Activated T-cell treated with anti-CD3 and anti-CD28 coated beads, Interleukin-2, amount 50 U/mL, for 1 hour (primary cell): ENCODE results near the gene NEK1.
A peak's percentile ranks its signal among the peaks of the same experiment; 100 is the strongest.
"Not testable (repeated sequence)": the region's sequence is repeated elsewhere in the genome, so short reads cannot be mapped to it uniquely, and the experiment has no call there.

Source experiments
- DNase-seq: peaks from one replicate; pipeline ENCODE4 v3.0.0-alpha.2; 2020

Gene NEK1

DNA sequence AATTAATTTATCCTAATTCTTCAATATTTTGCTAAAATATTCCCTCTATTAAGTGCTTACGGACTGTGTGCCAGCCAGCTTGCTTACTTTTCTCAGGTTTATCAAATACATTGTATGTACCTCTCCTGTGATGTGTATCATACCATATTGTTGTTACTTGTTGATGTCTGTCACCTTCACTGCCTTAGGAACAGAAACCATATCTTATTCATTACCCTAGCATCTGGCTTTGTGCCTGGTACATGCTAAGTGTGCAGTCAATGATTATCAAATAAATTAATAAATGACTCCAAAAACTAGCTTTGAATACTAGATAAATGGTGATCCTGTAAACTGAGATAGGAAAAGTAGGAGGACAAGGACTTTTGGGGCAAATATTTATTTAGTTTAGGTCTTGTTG lies 14.9 kb upstream of the NEK1 start:
- no peak for DNase-seq

DNA sequence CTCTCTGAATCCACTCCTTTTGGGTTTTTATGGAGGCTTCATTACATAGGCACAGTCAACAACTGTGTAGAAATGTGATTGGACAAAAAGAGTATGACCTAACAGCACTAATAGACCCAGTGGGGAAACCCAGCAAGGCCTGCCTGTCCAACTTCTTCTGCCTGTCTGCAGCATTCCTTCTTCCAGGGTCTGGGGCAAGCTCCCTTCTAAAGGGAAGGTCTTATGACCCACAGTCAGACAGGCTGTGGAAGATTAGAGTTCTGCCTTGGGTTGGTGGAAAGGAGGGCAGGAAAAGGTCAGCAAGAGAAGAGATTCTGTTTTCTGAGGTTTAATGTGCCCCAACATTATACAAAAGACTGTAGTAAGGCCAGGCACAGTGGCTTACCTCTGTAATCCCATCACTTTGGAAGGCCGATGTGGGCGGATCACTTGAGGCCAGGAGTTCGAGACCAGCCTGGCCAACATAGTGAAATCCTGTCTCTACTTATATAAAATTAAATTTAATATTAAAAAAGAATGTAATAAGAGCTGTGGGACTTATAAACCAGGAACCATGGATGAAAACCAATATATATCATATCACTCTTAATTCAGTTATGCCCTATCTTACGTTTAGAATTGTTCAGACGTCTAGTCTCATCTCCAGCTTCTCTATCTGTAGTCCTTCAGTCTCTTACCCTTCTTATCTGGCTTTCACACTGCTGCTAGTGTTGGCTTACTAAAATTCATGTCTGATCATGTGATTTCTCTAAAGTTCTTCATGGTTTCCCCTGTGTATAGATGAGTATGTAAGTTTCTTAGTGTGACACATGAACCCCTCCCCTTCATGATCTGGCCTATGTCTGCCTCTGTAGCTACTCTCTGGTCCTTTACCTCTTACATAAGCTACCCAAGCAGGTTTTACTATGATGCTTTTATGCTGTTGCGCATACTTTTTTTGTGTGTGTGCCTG lies 14.2 kb upstream of the NEK1 start:
- DNase-seq: no peak

DNA sequence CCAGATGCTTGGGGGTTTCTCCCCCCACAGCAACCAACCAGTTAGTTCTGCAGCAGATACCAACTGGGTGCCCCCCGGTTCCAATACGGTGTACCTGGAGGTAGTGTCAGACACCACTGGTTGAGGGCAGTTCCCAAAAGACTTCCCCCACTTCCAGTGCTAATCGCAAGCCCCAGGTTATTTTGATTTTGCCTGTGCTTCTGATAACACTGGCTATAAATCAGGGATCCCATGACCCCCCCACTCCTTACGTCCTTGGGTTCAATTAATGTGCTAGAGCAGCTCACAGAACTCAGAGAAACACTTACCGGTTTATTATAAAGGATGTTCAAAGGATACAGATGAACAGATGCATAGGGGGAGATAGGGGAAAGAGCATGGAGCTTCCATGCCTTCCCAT lies 13.5 kb upstream of the NEK1 start:
- DNase-seq: no peak

DNA sequence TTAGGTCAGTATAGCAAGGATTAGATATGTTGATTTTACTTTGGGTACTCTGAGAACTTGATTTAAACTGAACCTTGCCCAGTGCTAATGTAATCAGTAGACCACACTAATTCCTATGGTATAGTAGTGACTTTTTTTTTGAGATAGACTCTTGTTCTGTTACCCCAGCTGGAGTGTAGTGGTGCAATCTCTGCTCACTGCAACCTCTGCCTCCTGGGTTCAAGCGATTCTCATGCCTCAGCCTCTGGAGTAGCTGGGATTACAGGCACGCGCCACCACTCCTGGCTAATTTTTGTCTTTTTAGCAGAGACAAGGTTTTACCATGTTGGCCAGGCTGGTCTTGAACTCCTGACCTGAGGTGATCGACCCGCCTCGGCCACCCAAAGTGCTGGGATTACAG lies 11.6 kb upstream of the NEK1 start:
- not testable (repeated sequence) for DNase-seq

DNA sequence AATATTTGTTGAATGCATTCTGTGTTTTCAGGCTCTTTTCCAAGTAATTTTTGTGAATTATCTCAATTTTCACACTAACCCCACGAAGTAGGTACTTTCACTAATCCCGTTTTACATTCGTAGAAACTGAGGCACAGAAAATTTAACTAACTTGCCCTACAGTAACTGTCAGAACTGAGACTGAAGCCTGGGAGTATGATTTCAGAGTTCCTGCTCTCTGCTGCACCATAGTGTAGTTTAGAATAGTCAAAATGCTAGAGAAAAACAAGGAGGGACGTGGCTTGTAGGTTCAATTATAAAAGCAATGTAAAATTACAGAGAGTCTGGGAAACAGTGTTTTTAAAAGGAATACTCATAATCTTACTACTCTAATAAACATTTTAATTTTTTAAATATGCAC lies 10.2 kb upstream of the NEK1 start:
- DNase-seq: no peak

DNA sequence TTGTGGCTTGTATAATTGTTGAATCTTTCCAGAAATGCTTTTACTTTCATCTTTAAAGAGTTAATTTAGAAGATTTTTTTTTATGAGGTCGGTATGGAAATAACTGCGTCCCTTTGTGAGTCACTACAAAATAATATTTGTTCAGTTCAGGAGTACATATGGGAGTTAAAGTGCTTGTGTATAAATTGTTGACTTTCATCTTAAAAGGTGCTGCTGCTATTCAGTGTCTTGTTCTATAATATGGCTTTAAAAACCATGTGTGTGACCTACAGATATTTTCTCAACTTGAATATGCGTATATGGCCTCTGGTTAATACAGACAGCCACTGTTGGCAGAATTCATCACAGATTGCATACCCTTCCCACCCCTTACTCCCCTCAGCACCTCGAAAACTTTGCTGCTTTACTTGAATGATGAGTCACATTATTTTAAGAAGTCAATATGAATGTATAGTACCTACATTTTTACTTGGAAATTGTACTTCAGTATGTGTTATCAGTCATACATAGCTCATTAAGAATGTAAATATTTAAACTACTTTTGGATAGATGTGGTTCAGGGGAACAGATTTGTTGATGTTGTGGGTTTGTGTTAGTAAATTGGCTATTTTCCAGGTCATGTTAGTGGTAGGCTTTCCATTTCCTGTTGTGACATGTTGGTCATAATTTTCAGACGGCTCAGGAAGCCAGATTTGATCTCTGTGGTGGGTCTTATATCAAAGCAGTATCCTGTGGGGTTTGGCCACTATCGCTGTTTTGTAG lies 9.5 kb upstream of the NEK1 start:
- no peak for DNase-seq

DNA sequence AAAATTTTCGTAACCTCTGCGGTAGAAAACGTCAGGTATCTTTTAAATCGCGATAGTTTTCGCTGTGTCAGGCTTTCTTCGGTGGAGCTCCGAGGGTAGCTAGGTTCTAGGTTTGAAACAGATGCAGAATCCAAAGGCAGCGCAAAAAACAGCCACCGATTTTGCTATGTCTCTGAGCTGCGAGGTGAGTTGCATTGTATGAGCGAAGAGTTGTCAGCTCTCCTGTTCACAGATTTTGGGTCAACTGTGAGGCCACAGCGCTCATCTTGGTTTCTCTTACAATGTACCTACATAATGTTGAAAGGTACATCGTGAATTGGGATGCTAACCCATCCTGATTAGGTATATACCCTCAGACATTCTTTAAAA lies 8.5 kb upstream of the NEK1 start:
- DNase-seq: peak; percentile 36

DNA sequence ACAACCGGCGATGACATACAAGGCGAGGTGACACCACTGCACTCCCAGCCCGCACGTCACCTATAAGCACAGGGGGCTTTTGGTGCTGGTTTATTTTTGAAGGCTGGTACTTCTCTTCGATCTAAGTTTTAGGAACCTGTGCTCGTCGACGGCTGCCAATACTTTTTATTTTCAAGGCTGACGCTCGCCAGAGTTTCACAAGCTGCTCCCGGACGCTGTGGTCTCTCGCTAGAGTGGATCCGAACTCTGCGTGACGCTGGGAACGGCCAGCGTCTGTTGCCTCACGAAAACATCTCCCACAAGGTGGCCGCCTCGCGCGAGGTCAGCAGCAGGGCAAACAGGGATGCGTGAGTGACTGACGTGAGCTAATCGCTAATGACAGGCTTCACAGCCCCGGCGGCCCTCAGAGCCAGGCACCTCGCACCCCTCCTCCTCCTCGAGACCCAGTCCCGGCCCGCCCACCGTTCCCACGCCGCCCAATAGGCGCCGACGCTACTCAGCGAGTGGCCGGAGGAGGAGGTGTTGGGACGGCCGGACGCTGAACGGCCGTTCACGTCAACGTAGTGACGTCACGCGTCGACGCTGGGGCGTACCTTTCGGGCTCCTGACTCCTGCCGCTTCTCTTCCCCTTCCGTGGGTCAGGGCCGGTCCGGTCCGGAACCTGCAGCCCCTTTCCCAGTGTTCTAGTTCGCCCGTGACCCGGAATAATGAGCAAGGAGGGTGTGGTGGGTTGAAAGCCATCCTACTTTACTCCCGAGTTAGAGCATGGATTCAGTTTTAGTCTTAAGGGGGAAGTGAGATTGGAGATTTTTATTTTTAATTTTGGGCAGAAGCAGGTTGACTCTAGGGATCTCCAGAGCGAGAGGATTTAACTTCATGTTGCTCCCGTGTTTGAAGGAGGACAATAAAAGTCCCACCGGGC lies 7.8 kb upstream of the NEK1 start, which contains the start of gene CLCN3:
Gene CLCN3 (plus strand): TSS at position 621 of the 922 bp plus-strand sequence. CDS start 15,351 bp downstream, outside the sequence.
- peak; percentile 86 for DNase-seq

DNA sequence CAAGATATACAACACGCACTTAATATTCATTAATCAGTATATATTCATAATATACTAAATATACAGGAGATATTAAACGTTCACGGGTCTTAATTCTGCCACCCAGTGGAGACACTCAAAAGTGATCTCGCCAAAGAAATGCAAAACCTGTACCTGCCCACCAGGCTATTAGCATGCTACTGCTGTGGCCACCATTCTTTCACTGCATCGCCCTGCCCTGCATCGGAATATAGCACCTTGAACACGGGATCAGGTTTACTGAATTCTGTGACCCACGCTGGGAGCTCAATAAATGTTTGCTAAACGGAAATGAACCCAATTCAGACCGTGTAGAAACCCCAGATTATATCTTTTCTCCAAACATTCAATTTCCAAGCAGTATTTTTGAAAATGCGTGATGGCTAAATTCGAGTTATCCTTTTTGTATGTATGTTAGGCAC lies 7.2 kb upstream of the NEK1 start:
- DNase-seq: peak; percentile 58

DNA sequence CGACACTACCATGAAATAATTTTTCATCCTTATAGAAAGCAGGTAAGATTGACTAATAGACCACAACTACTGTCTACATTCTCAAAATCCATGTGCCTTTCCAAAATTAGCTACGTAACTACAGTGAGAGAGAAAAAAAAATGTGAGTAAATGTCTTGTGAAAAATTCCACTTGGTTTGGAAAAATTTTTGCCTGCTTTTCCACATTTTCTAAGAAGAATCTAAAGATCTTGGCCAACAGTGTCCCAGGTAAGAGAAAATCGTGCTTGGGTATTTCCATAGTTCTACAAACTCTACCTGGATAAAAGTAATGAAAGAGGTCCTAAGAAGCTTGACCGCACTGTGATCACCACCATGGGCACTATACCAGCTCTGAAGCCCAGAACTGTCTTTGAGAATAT lies 6.6 kb upstream of the NEK1 start:
- DNase-seq: no peak

DNA sequence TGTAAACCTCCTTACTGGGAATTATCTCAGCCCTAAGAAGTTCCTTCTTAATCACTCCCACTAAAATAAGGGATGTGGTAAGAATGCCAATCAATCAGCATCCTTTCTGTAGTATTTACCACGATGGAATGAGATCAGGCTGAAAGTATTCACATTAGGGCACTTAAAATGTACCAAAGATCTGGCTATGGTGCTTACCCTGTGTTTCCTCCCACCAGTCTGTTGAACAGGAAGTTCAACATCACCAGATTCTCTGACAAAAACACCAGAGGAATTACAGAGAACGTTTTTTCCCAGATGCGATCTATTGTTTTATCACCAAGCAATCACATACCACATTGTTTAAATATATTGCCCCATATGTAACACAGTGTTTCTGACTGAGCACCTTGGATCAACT lies 5.9 kb upstream of the NEK1 start:
- no peak for DNase-seq

DNA sequence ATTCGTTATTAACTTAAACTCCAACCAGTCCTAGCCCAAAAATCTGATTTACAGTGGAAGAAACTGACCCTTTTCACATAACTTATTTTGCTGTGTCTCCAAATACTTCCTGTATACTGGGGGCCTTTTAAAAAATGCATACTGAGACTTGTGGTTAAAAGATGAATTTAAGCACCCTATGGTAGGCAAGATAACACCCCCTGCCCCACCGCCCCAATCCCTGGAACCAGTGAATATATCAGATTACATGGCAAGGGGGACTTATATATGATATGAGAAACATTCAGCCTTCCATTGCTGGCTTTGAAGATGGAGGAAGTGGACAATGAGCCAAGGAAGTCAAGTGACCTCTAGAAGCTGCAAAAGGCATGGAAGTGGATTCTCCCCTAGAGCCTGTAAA lies 4.9 kb upstream of the NEK1 start:
- no peak for DNase-seq

DNA sequence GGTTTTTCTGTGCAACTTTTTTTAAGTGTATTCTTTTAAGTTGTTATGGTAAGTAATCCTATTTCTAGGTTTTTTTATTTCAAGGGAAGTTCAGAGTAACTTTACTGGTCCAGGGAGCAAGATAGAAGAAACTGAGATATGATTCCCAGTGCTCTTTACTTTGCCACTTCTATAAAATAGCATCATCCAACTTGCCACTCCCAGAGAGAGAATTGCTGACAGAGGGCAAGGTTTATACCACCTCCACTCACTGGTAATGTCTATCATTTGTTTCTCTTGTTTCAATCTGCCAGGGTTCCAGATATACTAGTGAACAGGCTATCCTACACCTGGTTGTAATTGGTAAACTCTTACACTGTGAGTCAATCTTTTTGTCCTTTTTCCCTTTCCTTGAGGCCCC lies 4.5 kb upstream of the NEK1 start:
- DNase-seq: no peak

DNA sequence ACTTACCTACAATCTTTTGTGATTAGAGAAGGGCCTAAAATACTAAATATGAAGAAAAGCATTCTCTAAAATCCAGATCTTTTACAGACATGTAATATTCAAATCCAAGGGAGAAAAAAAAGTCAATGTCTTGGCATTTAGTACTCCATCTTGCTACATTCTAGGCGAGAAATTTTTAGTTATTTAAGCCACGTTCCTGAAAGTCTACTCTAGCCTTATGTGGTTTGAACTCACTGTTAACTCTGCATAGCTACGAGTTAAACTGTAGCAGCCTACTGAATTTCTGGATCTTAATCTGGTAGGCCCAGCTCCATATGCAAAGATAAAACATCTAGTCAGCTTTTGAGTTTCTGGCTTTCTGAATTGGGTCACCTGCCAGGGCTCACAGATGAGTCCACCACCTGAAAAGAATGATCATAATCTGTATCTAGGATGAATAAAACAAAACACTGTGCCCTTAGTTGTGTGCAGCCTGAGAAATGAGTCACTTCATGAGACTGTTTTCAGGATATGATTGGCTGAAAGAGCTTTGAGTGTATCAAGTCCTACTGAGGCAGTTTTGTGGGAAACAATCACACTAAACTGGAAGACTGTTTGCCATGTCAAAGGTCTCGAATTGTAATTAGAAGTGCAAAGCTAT lies 3.2 kb upstream of the NEK1 start:
- no peak for DNase-seq

DNA sequence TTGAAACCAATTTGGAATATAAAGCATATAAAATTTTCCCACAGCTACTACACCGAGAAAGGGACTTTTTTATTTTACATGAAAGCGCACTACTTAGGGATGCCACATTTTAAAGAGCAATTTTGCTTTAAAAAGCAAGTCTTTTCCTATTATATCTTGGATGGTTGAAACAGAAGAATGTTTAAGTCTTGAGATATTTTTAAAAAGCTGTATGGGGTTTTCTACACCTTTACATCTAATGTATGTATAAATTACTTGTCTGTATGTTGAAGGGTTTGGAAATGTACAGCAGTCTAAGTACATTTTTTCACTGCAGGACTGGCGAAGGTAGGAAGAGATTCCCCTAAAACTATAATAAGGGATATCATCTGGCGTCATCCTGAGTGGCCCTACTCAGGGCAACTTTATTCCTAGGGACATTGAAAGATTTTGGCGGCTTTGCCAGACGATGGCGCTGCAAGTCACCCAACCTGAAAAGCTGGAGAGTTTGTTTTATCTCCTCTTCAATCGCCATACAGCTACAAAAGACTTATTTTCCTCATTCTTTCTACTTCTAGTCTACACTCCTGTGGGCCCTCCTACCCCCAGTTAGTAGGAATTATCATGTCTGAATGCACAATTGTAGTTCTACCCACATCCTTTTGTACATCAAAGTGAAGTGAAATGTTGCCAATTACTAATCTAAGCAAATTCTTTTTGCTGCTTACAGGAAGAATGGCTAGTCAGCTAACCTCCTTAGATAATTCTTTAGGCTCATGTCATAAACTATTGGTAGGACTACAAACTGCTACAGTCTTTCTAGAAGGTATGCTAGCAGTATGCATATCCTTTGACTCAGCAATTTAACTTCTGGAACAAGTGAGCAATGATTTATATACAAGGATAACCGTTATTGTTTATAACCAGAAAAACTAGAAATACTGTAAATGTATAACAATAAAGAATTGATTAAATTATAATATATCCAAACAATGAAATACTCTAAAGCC lies 782 bp upstream of the NEK1 start:
- DNase-seq: peak; percentile 78

DNA sequence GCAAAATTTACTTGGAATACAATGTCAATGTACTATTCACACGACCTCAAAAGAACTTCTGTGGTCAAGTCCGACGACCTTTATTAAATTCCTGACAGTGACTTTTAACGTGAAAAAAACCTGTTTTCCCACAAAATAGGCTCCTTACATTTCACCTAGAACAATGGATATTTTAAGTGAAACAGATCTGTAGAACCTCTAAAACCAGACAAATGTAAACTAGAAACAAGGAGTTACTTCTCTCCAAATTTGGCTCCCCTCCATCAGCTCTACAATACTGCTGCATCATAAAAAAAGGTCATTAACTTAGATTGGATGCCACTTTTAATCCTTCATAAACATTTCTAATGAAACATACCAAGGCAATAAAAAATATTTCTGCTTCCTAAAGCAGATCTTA lies 1.2 kb downstream of the NEK1 start:
- DNase-seq: no peak

DNA sequence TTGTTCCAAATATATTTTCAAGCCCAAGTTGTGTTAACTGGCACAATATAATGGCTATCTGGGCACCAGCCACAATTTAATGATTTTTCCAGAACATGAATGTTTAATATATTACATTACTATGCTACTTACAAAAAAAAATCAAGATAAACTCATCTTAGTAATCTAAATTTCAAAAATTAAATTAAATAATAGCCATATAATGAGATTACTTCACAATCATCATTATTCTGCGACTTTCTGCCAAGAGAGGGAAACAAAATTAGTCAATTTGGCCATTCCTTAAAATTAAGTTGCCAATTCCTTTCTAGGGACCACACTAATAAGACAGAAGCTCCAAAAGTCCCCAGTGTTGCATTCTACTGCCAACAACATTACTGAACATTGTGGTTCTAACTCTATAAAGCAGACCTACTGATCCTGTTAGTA lies 7.5 kb downstream of the NEK1 start:
- DNase-seq: no peak

DNA sequence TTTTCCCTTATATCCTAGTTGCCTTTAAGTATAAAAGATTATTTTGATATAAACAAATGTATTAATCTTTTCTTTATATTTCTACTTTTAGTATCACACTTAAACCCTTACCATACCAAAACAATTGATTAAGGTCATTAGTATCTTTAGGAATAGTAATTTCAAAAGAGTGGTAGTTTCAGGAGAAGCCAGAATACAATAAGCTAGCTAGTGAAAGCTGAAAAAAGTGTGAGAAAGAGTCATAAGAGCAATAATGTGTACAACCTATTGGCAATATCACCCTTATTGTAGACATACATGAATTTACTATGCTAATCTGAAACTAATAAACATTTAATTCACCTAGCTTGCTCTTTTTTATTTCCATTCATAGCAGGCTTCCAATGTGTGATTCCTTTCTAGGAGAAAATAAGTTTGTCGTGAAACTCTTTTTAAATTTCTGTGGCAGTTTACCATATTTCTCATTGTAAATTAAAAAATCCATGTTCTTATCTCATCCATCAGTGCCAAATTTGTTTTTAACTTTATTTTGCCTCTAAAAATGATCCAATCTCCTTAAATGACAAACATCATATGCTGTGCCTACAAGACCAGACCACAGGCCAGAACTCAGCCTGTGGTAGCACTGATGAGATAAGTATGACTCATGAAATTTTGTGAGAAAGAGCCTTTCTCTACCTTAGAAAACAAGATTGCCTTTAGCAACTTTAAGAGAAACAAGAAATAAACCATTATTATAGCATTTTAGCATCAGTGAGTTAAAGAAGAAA lies 8.1 kb downstream of the NEK1 start:
- no peak for DNase-seq

DNA sequence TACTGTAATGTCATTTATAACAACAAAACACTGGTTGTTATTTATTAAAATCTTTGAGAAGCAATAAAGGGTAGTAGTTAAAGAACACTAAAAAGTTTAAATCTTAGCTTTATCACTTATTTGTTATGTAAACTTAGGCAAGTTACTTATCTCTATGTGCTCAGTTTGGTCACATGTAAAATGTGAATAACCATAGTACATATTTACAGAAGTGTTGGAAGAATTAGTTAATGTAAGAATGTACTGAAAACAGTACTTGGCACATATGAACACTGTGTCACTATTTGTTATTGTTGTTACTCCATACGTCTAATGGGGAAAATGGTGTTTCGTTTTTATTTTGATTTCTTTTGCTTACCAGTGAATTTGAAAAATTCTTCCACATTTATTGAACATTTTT lies 9.1 kb downstream of the NEK1 start:
- DNase-seq: no peak
